GM23248 (cell line): Measurements from ENCODE around the gene NHLH2. TPM values are rescaled to one million over a fixed set of nuclear protein-coding genes. Genes with fewer than 3 reads are reported as not detected.

Experiments used
- DNase-seq: peaks from one replicate; pipeline ENCODE4 v3.0.0-alpha.2; 2015
- H2AFZ ChIP-seq: fragments of 200-600 bp; sonication (generic); 2 replicates; pipeline ENCODE4 v1.6.1; 2016; ENCODE audit warnings: antibody characterized with exemption
- H3F3A ChIP-seq: fragments of 200-600 bp; sonication (generic); 2 replicates; pipeline ENCODE4 v1.6.1; 2016; ENCODE audit warnings: mild to moderate bottlenecking, antibody characterized with exemption, mixed run types; ENCODE audit not compliant: insufficient read depth
- H3K27ac ChIP-seq: fragments of 200-600 bp; sonication (generic); 2 replicates; pipeline ENCODE4 v1.5.1; 2016; ENCODE audit warnings: mild to moderate bottlenecking
- H3K27me3 ChIP-seq: fragments of 200-600 bp; sonication (generic); replicated peaks from 2 replicates; pipeline ENCODE4 v1.6.1; 2016; ENCODE audit warnings: mild to moderate bottlenecking; ENCODE audit not compliant: insufficient read depth
- H3K36me3 ChIP-seq: fragments of 200-600 bp; sonication (generic); 2 replicates; pipeline ENCODE4 v1.6.1; 2016; ENCODE audit warnings: low read depth, mild to moderate bottlenecking
- H3K4me1 ChIP-seq: fragments of 200-600 bp; sonication (generic); 2 replicates; pipeline ENCODE4 v1.6.1; 2016; ENCODE audit warnings: mild to moderate bottlenecking; ENCODE audit not compliant: insufficient read depth
- H3K4me2 ChIP-seq: fragments of 200-600 bp; sonication (generic); one replicate; pipeline ENCODE4 v1.6.1; 2016; ENCODE audit warnings: mild to moderate bottlenecking; ENCODE audit not compliant: unreplicated experiment
- H3K4me3 ChIP-seq: fragments of 200-600 bp; sonication (generic); 2 replicates; pipeline ENCODE4 v1.5.1; 2016; ENCODE audit warnings: mild to moderate bottlenecking
- H3K79me2 ChIP-seq: fragments of 200-600 bp; sonication (generic); 2 replicates; pipeline ENCODE4 v1.6.1; 2016; ENCODE audit warnings: mild to moderate bottlenecking; ENCODE audit not compliant: insufficient read depth
- H3K9ac ChIP-seq: fragments of 200-600 bp; sonication (generic); 2 replicates; pipeline ENCODE4 v1.6.1; 2016; ENCODE audit warnings: mild to moderate bottlenecking
- H3K9me2 ChIP-seq: fragments of 200-600 bp; sonication (generic); 2 replicates; pipeline ENCODE4 v1.6.1; 2016; ENCODE audit warnings: mixed run types, mild to moderate bottlenecking, moderate library complexity; ENCODE audit not compliant: insufficient read depth
- H3K9me3 ChIP-seq: fragments of 200-600 bp; sonication (generic); one replicate; pipeline ENCODE4 v1.6.1; 2017; ENCODE audit warnings: low read depth
- H4K20me1 ChIP-seq: fragments of 200-600 bp; sonication (generic); 2 replicates; pipeline ENCODE4 v1.6.0; 2016; ENCODE audit not compliant: insufficient read depth
- EZH2 ChIP-seq: fragments of 200-600 bp; sonication (generic); IDR thresholded peaks from 2 replicates; pipeline ENCODE4 v1.6.1; 2018; ENCODE audit warnings: antibody characterized with exemption, mild to moderate bottlenecking; ENCODE audit not compliant: insufficient read depth, poor library complexity, severe bottlenecking
- EZH2phosphoT487 ChIP-seq: fragments of 200-600 bp; sonication (generic); IDR thresholded peaks from 2 replicates; pipeline ENCODE4 v1.6.1; 2018; ENCODE audit warnings: antibody characterized with exemption, moderate library complexity, mild to moderate bottlenecking, low read depth; ENCODE audit not compliant: insufficient read depth
- WGBS, 2 experiments: methylation state at CpG; one replicate each; pipeline ENCODE4 v1.1.6; 2015 to 2017; ENCODE audit warnings: low lambda C conversion rate in 2 of 2, low coverage in 1 of 2; ENCODE audit errors: missing lambda C conversion rate in 2 of 2; 5-methylcytosine and 5-hydroxymethylcytosine counted together
- in situ Hi-C: fragments of 300-500 bp; cut with MboI; formaldehyde crosslinking; loops from 2 replicates; pipeline ENCODE4 v1.15.0; 2020
- polyA plus RNA-seq: library from polyadenylated mRNA; unstranded; fragments of >200 nt; fragmentation: Nextera tagmentation; extraction: Ambion mirVana; gene quantifications from 2 replicates; pipeline ENCODE4 v1.2.1, GENCODE V29; 2016
- total RNA-seq: library from RNA; depleted of rRNA; stranded (reverse); fragments of >200 nt; shearing (Covaris generic); gene quantifications from 2 replicates; pipeline ENCODE4 v1.2.3, GENCODE V29; 2014; rRNA removed

The NHLH2 gene
- total and polyA plus RNA-seq, 2 experiments from 2014 or later: 0.08 TPM; not detected in 1

DNA sequence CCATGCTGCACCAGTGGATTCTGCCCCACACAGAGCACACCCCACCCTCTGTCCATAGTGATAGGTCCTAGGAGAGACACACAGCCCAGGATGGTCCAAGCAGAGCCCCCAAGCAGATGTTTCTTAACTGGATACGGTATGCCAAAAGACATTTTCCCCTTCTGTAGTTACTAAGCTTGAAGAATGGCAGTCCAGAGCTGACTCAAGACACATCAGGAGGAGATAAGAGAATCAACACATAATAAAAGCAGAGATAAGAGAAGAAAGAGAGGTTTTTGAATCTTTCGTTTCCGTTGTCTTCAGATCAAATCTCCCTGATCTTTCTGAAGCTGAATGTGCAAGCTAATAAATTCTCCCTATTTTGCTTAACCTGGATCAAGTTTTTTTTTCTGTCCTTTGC, 50.6 kb downstream of the NHLH2 start:
- H3K9me2 ChIP-seq: no peaks in the 10 kb centered on the region
- no peaks in the 10 kb centered on the region for H3K36me3 ChIP-seq
- H3K4me1 ChIP-seq: peaks cover 10% of the 10 kb centered on the region
- no peak overlapping the region for H3K4me3 ChIP-seq
- H4K20me1 ChIP-seq: no peaks in the 10 kb centered on the region
- H3K27ac ChIP-seq: no peak overlapping the region
- no peak for DNase-seq
- H2AFZ ChIP-seq: no peak overlapping the region
- no peak for TF ChIP-seq EZH2
- no peak for TF ChIP-seq EZH2phosphoT487
- H3K27me3 ChIP-seq: peaks cover 21% of the 10 kb centered on the region
- in situ Hi-C loops: no loop called here
- no peaks in the 10 kb centered on the region for H3F3A ChIP-seq
- H3K9me3 ChIP-seq: no peaks in the 10 kb centered on the region
- no peak overlapping the region for H3K4me2 ChIP-seq
- WGBS, 2 experiments: 52 to 60% methylated on average over 3 of the region's 3 CpGs
- no peaks in the 10 kb centered on the region for H3K79me2 ChIP-seq
- H3K9ac ChIP-seq: no peak overlapping the region

Other genes starting within 250 kb of the NHLH2 start
- gene VANGL1, start 199.2 kb downstream of the NHLH2 start, total RNA-seq: 11.7 and 12.9 TPM in 2 replicates
- gene VANGL1, start 199.2 kb downstream of the NHLH2 start, polyA plus RNA-seq: 13.8 and 14.7 TPM in 2 replicates
- gene CASQ2, start 72.4 kb downstream of the NHLH2 start, total RNA-seq: not detected in 2 replicates
- not detected in 2 replicates for gene CASQ2, start 72.4 kb downstream of the NHLH2 start, polyA plus RNA-seq
- 14.7 and 15.0 TPM in 2 replicates for gene SLC22A15, start 135.4 kb upstream of the NHLH2 start, total RNA-seq
- 5.7 and 6.3 TPM in 2 replicates for gene SLC22A15, start 135.4 kb upstream of the NHLH2 start, polyA plus RNA-seq